Measurements from ENCODE around the gene SENP7.

Gene SENP7

GRCh38 chr3:101519685-101520365 lies 6.8 kb upstream of the SENP7 start:
- H3K9me3 ChIP-seq (ENCODE audit: control insufficient read depth, insufficient read depth, low read depth, low read length) = peaks cover 6% of the 10 kb centered on the region; the same call in 1 of the 2 replicates
- H3K4me1 ChIP-seq (ENCODE audit: control insufficient read depth, insufficient read depth, low read length) = peaks cover 12% of the 10 kb centered on the region; the same call in 1 of the 2 replicates
- no peak overlapping the region for H3K27ac ChIP-seq (ENCODE audit: low read depth, low read length)
- no peak overlapping the region for H3K4me3 ChIP-seq (ENCODE audit: low read depth, low read length)
- no peak overlapping the region for H3K9ac ChIP-seq (ENCODE audit: low read length)
- no peaks in the 10 kb centered on the region for H3K27me3 ChIP-seq (ENCODE audit: control insufficient read depth, insufficient read depth, low read length)
- no peaks in the 10 kb centered on the region for H3K36me3 ChIP-seq (ENCODE audit: control insufficient read depth, insufficient read depth, low read length)

- H3K9ac ChIP-seq (ENCODE audit: low read length) = no peak overlapping the region
- no peaks in the 10 kb centered on the region for H3K9me3 ChIP-seq (ENCODE audit: control insufficient read depth, insufficient read depth, low read depth, low read length)
- H3K36me3 ChIP-seq (ENCODE audit: control insufficient read depth, insufficient read depth, low read length) = no peaks in the 10 kb centered on the region
- no peak overlapping the region for H3K27ac ChIP-seq (ENCODE audit: low read depth, low read length)
- H3K4me1 ChIP-seq (ENCODE audit: control insufficient read depth, insufficient read depth, low read length) = peaks cover 12% of the 10 kb centered on the region; the same call in 1 of the 2 replicates
- no peaks in the 10 kb centered on the region for H3K27me3 ChIP-seq (ENCODE audit: control insufficient read depth, insufficient read depth, low read length)
- H3K4me3 ChIP-seq (ENCODE audit: low read depth, low read length) = no peak overlapping the region
Observed at GRCh38 chr3:101518421-101518871, 5.4 kb upstream of the SENP7 start.

- H3K9ac ChIP-seq (ENCODE audit: low read length) = peak overlapping the region; percentile 56
- H3K27ac ChIP-seq (ENCODE audit: low read depth, low read length) = peak overlapping the region; percentile 66; the same call in 1 of the 2 replicates
Observed at GRCh38 chr3:101513419-101513986, 491 bp upstream of the SENP7 start.

GRCh38 chr3:101512396-101512645 lies 691 bp downstream of the SENP7 start:
- peak overlapping the region; percentile 52 for H3K27ac ChIP-seq (ENCODE audit: low read depth, low read length)
- no peaks in the 10 kb centered on the region for H3K27me3 ChIP-seq (ENCODE audit: control insufficient read depth, insufficient read depth, low read length)
- H3K36me3 ChIP-seq (ENCODE audit: control insufficient read depth, insufficient read depth, low read length) = no peaks in the 10 kb centered on the region
- peak overlapping the region; percentile 68 for H3K9ac ChIP-seq (ENCODE audit: low read length)
- peak overlapping the region; percentile 74 for H3K4me3 ChIP-seq (ENCODE audit: low read depth, low read length)
- no peaks in the 10 kb centered on the region for H3K9me3 ChIP-seq (ENCODE audit: control insufficient read depth, insufficient read depth, low read depth, low read length)
- H3K4me1 ChIP-seq (ENCODE audit: control insufficient read depth, insufficient read depth, low read length) = peaks cover 16% of the 10 kb centered on the region

More at GRCh38 chr3:101513419-101513986, 491 bp upstream of the SENP7 start:
- Histone ChIP-seq H3K27me3 (ENCODE audit: control insufficient read depth, insufficient read depth, low read length) (no peaks in the 10 kb centered on the region), H3K4me1 (ENCODE audit: control insufficient read depth, insufficient read depth, low read length) (peaks cover 21% of the 10 kb centered on the region), H3K4me3 (ENCODE audit: low read depth, low read length) (peak overlapping the region; percentile 74), H3K36me3 (ENCODE audit: control insufficient read depth, insufficient read depth, low read length) (no peaks in the 10 kb centered on the region), H3K9me3 (ENCODE audit: control insufficient read depth, insufficient read depth, low read depth, low read length) (no peaks in the 10 kb centered on the region)

GRCh38 chr3:101509811-101510210 lies 3.2 kb downstream of the SENP7 start:
- no peaks in the 10 kb centered on the region for H3K27me3 ChIP-seq (ENCODE audit: control insufficient read depth, insufficient read depth, low read length)
- no peak overlapping the region for H3K9ac ChIP-seq (ENCODE audit: low read length)
- peaks cover 16% of the 10 kb centered on the region for H3K4me1 ChIP-seq (ENCODE audit: control insufficient read depth, insufficient read depth, low read length)
- H3K36me3 ChIP-seq (ENCODE audit: control insufficient read depth, insufficient read depth, low read length) = no peaks in the 10 kb centered on the region
- peak overlapping the region; percentile 34; the same call in 1 of the 2 replicates for H3K27ac ChIP-seq (ENCODE audit: low read depth, low read length)
- no peaks in the 10 kb centered on the region for H3K9me3 ChIP-seq (ENCODE audit: control insufficient read depth, insufficient read depth, low read depth, low read length)
- H3K4me3 ChIP-seq (ENCODE audit: low read depth, low read length) = no peak overlapping the region

GRCh38 chr3:101509281-101509680 lies 3.7 kb downstream of the SENP7 start:
- Histone ChIP-seq H3K4me3 (ENCODE audit: low read depth, low read length) (no peak overlapping the region), H3K9ac (ENCODE audit: low read length) (no peak overlapping the region), H3K9me3 (ENCODE audit: control insufficient read depth, insufficient read depth, low read depth, low read length) (no peaks in the 10 kb centered on the region), H3K36me3 (ENCODE audit: control insufficient read depth, insufficient read depth, low read length) (no peaks in the 10 kb centered on the region), H3K4me1 (ENCODE audit: control insufficient read depth, insufficient read depth, low read length) (peaks cover 16% of the 10 kb centered on the region), H3K27ac (ENCODE audit: low read depth, low read length) (0 out of 2 replicates have a peak overlapping the region, but pooled peaks have one; percentile 34), H3K27me3 (ENCODE audit: control insufficient read depth, insufficient read depth, low read length) (no peaks in the 10 kb centered on the region)

GRCh38 chr3:101501783-101502182 lies 11.2 kb downstream of the SENP7 start:
- H3K36me3 ChIP-seq (ENCODE audit: control insufficient read depth, insufficient read depth, low read length) = no peaks in the 10 kb centered on the region
- H3K27me3 ChIP-seq (ENCODE audit: control insufficient read depth, insufficient read depth, low read length) = no peaks in the 10 kb centered on the region

GRCh38 chr3:101500208-101500607 lies 12.8 kb downstream of the SENP7 start:
- no peak overlapping the region for H3K27ac ChIP-seq (ENCODE audit: low read depth, low read length)
- no peak overlapping the region for H3K9ac ChIP-seq (ENCODE audit: low read length)
- no peak overlapping the region for H3K4me3 ChIP-seq (ENCODE audit: low read depth, low read length)
- no peaks in the 10 kb centered on the region for H3K36me3 ChIP-seq (ENCODE audit: control insufficient read depth, insufficient read depth, low read length)
- no peaks in the 10 kb centered on the region for H3K27me3 ChIP-seq (ENCODE audit: control insufficient read depth, insufficient read depth, low read length)
- peaks cover 5% of the 10 kb centered on the region; the same call in 1 of the 2 replicates for H3K4me1 ChIP-seq (ENCODE audit: control insufficient read depth, insufficient read depth, low read length)
- no peaks in the 10 kb centered on the region for H3K9me3 ChIP-seq (ENCODE audit: control insufficient read depth, insufficient read depth, low read depth, low read length)

More at GRCh38 chr3:101501783-101502182, 11.2 kb downstream of the SENP7 start:
- Histone ChIP-seq H3K4me1 (ENCODE audit: control insufficient read depth, insufficient read depth, low read length) (peaks cover 5% of the 10 kb centered on the region; the same call in 1 of the 2 replicates), H3K27ac (ENCODE audit: low read depth, low read length) (no peak overlapping the region), H3K9ac (ENCODE audit: low read length) (no peak overlapping the region), H3K9me3 (ENCODE audit: control insufficient read depth, insufficient read depth, low read depth, low read length) (no peaks in the 10 kb centered on the region), H3K4me3 (ENCODE audit: low read depth, low read length) (no peak overlapping the region)

- no peak overlapping the region for H3K4me3 ChIP-seq (ENCODE audit: low read depth, low read length)
- no peak overlapping the region for H3K27ac ChIP-seq (ENCODE audit: low read depth, low read length)
- no peak overlapping the region for H3K9ac ChIP-seq (ENCODE audit: low read length)
- H3K9me3 ChIP-seq (ENCODE audit: control insufficient read depth, insufficient read depth, low read depth, low read length) = no peaks in the 10 kb centered on the region
- 0 out of 2 replicates have a peak, but pooled peaks cover 1% of the 10 kb centered on the region for H3K36me3 ChIP-seq (ENCODE audit: control insufficient read depth, insufficient read depth, low read length)
- H3K27me3 ChIP-seq (ENCODE audit: control insufficient read depth, insufficient read depth, low read length) = no peaks in the 10 kb centered on the region
- H3K4me1 ChIP-seq (ENCODE audit: control insufficient read depth, insufficient read depth, low read length) = peaks cover 5% of the 10 kb centered on the region; the same call in 1 of the 2 replicates
Observed at GRCh38 chr3:101497803-101498202, 15.2 kb downstream of the SENP7 start.

GRCh38 chr3:101495552-101495951 lies 17.5 kb downstream of the SENP7 start:
- 0 out of 2 replicates have a peak, but pooled peaks cover 3% of the 10 kb centered on the region for H3K36me3 ChIP-seq (ENCODE audit: control insufficient read depth, insufficient read depth, low read length)
- H3K9ac ChIP-seq (ENCODE audit: low read length) = no peak overlapping the region
- peaks cover 5% of the 10 kb centered on the region; the same call in 1 of the 2 replicates for H3K4me1 ChIP-seq (ENCODE audit: control insufficient read depth, insufficient read depth, low read length)
- H3K27ac ChIP-seq (ENCODE audit: low read depth, low read length) = no peak overlapping the region
- H3K9me3 ChIP-seq (ENCODE audit: control insufficient read depth, insufficient read depth, low read depth, low read length) = no peaks in the 10 kb centered on the region
- no peaks in the 10 kb centered on the region for H3K27me3 ChIP-seq (ENCODE audit: control insufficient read depth, insufficient read depth, low read length)
- H3K4me3 ChIP-seq (ENCODE audit: low read depth, low read length) = no peak overlapping the region
